ENCODE measurements around the gene EIF3K.
"Not testable (repeated sequence)": the region's sequence is repeated elsewhere in the genome, so short reads cannot be mapped to it uniquely, and the experiment has no call there.

EIF3K gene, protein sequence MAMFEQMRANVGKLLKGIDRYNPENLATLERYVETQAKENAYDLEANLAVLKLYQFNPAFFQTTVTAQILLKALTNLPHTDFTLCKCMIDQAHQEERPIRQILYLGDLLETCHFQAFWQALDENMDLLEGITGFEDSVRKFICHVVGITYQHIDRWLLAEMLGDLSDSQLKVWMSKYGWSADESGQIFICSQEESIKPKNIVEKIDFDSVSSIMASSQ

GRCh38 chr19:38618590-38619360 lies at the start of gene EIF3K:
Gene EIF3K (plus strand): TSS chr19:38619188. CDS start chr19:38619269, 81 bp downstream.
- DNase-seq (ENCODE audit: low read depth), result peak; percentile 100

GRCh38 chr19:38569368-38569983 lies 49.5 kb upstream of the EIF3K start:
- DNase-seq (ENCODE audit: low read depth), result no peak

DNA sequence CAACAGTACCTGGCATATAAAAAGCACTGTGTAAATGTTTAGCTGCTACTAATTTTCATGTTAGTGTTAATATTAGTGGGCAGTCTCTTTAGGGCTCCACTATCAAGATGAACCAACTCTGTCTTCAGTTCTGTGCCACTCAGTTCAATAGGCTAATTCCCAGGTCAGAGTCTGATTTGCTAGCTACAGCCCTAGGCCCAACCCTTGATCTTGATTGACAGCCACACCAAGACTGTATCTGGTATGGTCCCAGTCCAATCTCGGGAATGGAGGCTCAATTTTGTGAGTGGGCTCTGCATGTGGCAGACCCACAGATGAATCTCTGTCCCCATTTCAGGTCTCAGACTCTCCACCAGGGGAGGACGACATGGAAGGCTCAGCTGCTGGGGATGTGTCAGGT lies 47.3 kb upstream of the EIF3K start:
- no peak for DNase-seq (ENCODE audit: low read depth)

DNA sequence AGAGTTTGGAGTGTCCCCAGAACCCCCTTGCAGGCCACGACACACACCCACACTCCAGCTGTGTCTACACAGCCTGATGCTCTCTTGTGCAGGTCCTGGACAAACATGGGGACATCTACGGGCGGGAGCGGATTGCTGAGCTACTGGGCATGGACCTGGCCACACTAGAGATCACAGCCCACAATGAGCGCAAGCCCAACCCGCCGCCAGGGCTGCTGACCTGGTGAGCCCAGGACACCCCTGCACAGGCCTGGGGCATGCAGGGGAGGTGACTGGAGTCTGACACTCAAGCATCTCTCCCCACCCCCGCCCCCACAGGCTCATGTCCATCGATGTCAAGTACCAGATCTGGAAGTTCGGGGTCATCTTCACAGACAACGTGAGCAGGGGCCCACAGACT lies 41.2 kb upstream of the EIF3K start:
- DNase-seq (ENCODE audit: low read depth), result no peak

DNA sequence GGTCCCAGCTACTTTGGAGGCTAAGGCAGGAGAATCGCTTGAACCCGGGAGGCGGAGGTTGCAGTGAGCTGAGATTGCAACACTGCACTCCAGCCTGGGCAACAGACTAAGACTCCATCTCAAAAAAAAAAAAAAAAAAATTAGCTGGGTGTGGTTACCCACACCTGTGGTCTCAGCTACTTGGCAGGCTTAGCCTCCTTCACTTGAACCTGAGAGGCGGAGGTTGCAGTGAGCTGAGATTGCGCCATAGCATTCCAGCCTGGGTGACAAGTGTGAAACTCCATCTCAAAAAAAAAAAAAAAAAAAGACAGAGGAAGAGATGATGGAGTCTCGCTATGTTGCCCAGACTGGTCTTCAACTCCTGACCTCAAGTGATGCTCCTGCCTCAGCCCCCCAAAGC lies 39.7 kb upstream of the EIF3K start:
- not testable (repeated sequence) for DNase-seq (ENCODE audit: low read depth)

GRCh38 chr19:38580080-38580479 lies 38.9 kb upstream of the EIF3K start:
- no peak for DNase-seq (ENCODE audit: low read depth)

GRCh38 chr19:38583219-38583984 lies 35.6 kb upstream of the EIF3K start:
- no peak for DNase-seq (ENCODE audit: low read depth)

DNA sequence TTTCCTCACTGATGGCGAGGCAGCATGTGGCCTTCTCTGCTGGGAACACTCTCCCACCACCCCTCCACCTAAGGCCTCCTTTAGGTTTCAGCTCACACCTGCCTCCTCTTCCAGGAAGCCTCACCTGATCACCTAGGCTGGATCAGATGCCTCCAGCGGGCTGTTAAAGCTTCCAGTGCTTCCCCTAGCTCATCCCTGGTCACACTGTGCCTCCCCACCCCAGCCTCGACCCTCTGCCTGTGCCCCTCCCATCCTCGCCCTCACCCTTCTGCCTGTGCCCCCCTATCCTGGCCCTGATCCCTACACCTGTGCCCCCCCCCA lies 35.0 kb upstream of the EIF3K start:
- DNase-seq (ENCODE audit: low read depth), result no peak

GRCh38 chr19:38587562-38587961 lies 31.4 kb upstream of the EIF3K start:
- no peak for DNase-seq (ENCODE audit: low read depth)

- no peak for DNase-seq (ENCODE audit: low read depth)
Measured at GRCh38 chr19:38588041-38588440, 30.9 kb upstream of the EIF3K start.

GRCh38 chr19:38592940-38593339 lies 26.0 kb upstream of the EIF3K start:
- DNase-seq (ENCODE audit: low read depth), result no peak

DNA sequence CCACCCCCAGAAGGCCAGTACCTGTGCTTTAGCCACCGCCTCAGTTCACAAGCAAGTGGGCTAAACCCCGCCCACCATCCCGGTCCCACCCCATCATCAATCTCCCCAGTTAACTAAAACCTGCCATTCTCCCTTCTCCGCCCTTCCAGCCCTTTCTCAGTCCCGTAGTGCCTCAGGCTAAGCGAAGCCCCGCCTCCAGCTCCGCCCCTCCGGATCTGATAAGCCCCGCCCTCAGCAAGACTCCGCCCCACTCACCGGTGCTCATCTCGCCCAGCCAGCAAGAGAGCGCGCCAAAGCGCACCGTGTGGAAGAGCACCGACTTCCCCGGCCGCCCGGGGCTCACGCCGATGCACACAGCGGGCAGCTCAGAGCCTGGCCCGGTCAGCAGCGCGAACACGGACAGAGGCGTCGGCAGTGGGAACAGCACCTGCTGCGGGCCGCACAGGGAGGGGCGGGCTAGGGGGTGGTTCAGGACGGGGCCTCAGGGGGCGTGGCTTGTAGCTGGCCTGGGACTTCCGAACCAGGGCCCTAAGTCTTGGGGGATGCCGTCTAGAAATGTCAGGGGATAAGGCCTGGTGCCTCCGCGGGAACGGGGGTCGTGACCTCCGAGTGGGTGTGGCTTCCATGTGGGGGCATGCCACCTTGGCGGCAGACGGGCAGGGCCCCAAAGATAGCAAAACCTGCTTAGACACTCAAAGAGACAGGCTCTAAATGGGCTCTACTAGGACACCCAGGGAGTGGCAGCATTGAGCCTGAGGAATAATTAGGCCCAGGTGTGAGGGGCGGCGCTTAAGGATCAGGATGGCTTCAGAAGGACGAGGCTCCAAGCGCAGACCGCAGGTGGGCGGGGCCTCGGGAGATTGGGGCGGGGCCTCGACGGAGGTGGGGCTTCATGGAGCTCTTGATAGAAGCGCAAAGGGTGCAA lies 22.7 kb upstream of the EIF3K start:
- DNase-seq (ENCODE audit: low read depth), result no peak

DNA sequence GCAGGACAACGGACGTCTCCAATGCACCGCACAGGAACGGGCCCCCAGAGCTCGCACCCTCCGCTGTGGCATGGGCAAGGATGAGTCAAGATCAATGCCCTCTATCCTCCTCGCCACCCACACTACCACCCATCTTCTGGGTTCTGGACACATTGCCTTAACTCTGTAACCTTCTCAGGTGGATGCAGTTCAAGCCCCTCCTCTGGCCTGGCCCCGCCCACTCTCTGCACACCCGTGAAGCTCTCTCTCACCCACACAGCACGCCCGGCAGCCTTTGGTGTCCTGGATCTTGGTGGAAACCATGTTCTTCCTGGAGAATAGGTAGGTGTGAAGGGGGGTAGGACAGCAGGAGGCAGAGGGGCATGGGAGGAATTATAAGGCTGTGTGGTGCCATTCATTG lies 21.9 kb upstream of the EIF3K start:
- no peak for DNase-seq (ENCODE audit: low read depth)

DNA sequence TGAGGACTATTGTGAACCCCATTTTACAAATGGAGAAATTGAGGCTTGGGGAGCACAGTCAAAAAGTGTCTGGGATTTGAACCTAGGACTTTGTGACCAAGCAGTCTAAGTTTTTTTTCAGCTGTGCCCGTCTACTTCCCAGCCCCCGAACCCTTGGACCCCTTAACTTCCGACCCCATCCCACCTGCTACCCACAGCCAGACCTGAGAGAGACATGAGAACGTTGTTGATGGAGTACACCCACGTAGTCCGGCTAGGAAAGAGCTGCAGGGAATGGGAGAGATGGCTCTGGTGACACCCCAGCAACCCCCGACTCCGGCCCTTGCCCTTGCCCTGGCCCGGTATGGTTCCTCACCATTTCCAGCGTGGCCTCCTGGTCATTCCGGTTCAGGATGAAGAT lies 19.3 kb upstream of the EIF3K start:
- DNase-seq (ENCODE audit: low read depth), result no peak

DNA sequence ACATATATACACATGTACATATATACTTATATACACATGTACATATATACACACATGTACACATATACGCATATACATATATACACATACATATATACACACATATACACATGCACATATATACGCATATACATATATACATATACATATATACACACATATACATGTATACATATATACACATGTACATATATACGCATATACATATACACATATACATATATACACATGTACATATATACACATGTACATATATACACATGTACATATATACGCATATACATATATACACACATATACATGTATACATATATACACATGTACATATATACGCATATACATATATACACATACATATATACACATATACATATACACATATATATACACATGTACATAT lies 16.1 kb upstream of the EIF3K start:
- not testable (repeated sequence) for DNase-seq (ENCODE audit: low read depth)

DNA sequence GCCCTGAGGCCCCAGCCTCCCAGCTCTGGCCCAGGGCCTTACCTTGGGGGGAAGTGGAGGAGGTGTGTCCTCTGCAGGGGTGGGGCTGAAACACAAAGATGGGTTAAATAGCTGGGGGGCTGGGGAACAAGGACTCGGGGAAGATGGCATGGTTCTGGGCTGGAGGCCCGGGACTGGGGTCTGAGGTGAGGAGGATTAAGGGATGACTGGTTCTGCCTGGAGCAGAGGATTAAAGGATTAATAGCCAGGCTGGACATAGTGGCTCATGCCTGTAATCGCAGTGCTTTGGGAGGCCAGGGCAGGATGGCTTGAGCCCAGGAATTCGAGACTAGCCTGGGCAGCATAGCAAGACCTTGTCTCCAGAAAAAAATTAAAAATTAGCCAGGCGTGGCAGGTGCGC lies 12.9 kb upstream of the EIF3K start:
- DNase-seq (ENCODE audit: low read depth), result no peak

GRCh38 chr19:38614289-38614688 lies 4.7 kb upstream of the EIF3K start:
- no peak for DNase-seq (ENCODE audit: low read depth)

GRCh38 chr19:38615007-38615581 lies 3.9 kb upstream of the EIF3K start:
- DNase-seq (ENCODE audit: low read depth), result no peak

DNA sequence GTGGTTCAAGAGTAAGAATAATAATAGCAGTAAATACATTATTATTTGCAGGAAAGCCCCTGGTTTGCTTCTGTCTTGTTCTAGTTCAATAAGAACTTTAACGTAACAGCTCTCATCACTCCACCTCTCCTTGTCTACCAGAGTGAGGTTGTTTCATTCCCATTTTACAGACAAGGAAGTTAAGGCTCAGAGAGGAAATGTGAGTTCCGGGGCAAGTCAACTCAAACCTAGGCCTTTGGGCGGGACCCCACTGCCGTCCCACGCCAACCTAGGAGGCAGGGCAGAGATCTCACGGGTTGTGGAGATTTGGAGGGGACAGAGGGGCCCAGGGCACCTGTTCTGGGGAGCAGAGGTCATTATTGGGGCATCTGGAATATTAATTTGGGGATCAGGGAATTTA lies 2.7 kb upstream of the EIF3K start:
- no peak for DNase-seq (ENCODE audit: low read depth)

GRCh38 chr19:38617283-38617763 lies 1.7 kb upstream of the EIF3K start:
- DNase-seq (ENCODE audit: low read depth), result no peak
